ENCODE results near the gene ACVR1B. TPM values are rescaled to one million over a fixed set of nuclear protein-coding genes. Genes with fewer than 3 reads are reported as not detected.

Gene ACVR1B
- total and polyA plus RNA-seq, 3 donors from 2014 or later, result 36.8 to 44.6 (median 37.3) TPM

- 33 to 44% methylated on average over 12 to 13 of the region's 13 CpGs for WGBS, 2 donors
- intact Hi-C loops (cut with DNase I; ENCODE audit: low total_unique reads), result no loop called here
- TF ChIP-seq POLR2A (IDR thresholded peaks at IDR 0.05) (no peak), CTCF (IDR thresholded peaks at IDR 0.05) (no peak)
- H3K4me1 ChIP-seq, result peaks cover 33% of the 10 kb centered on the region
- H3K36me3 ChIP-seq (ENCODE audit: low read depth, missing control alignments), result no peaks in the 10 kb centered on the region
- peak overlapping the region; percentile 78 to 97 for H3K27ac ChIP-seq
- peak overlapping the region; percentile 35 to 49 for H3K4me3 ChIP-seq
- H3K9me3 ChIP-seq, result no peaks in the 10 kb centered on the region
- H3K27me3 ChIP-seq, result no peaks in the 10 kb centered on the region
- no peak for DNase-seq
Observed at GRCh38 chr12:52033446-52034140, 82.1 kb downstream of the ACVR1B start.

GRCh38 chr12:52035190-52035589, 83.7 kb downstream of the ACVR1B start:
- TF ChIP-seq CTCF (IDR thresholded peaks at IDR 0.05) (no peak), POLR2A (IDR thresholded peaks at IDR 0.05) (no peak)
- WGBS, 2 donors, result 84 to 91% methylated on average over 4 of the region's 4 CpGs

GRCh38 chr12:52035926-52036325, 84.4 kb downstream of the ACVR1B start:
- no peaks in the 10 kb centered on the region for H3K9me3 ChIP-seq
- intact Hi-C loops (cut with DNase I; ENCODE audit: low total_unique reads), result no loop called here
- TF ChIP-seq CTCF (IDR thresholded peaks at IDR 0.05) (no peak), POLR2A (IDR thresholded peaks at IDR 0.05) (no peak)
- peak overlapping the region; percentile 87 to 95 for H3K27ac ChIP-seq
- H3K4me3 ChIP-seq, result no peak overlapping the region
- WGBS, 2 donors, result 51 to 56% methylated on average over 2 of the region's 2 CpGs
- H3K27me3 ChIP-seq, result no peaks in the 10 kb centered on the region
- H3K36me3 ChIP-seq (ENCODE audit: low read depth, missing control alignments), result no peaks in the 10 kb centered on the region
- peaks cover 51% of the 10 kb centered on the region for H3K4me1 ChIP-seq
- no peak for DNase-seq

More at GRCh38 chr12:52035190-52035589, 83.7 kb downstream of the ACVR1B start:
- Histone ChIP-seq H3K27ac (peak overlapping the region; percentile 87 to 95), H3K4me1 (peaks cover 47% of the 10 kb centered on the region), H3K36me3 (ENCODE audit: low read depth, missing control alignments) (no peaks in the 10 kb centered on the region), H3K27me3 (no peaks in the 10 kb centered on the region), H3K9me3 (no peaks in the 10 kb centered on the region), H3K4me3 (no peak overlapping the region)
- no peak for DNase-seq
- intact Hi-C loops (cut with DNase I; ENCODE audit: low total_unique reads), result no loop called here

- no peaks in the 10 kb centered on the region for H3K36me3 ChIP-seq (ENCODE audit: low read depth, missing control alignments)
- peaks cover 55% of the 10 kb centered on the region for H3K4me1 ChIP-seq
- peak; percentile 94 for DNase-seq
- H3K4me3 ChIP-seq, result peak overlapping the region in 1 of 2 donors; percentile 27
- TF ChIP-seq CTCF (IDR thresholded peaks at IDR 0.05) (no peak), POLR2A (IDR thresholded peaks at IDR 0.05) (no peak)
- H3K27me3 ChIP-seq, result no peaks in the 10 kb centered on the region
- 7 to 11% methylated on average over 29 to 52 of the region's 53 CpGs for WGBS, 2 donors
- H3K9me3 ChIP-seq, result no peaks in the 10 kb centered on the region
- H3K27ac ChIP-seq, result peak overlapping the region; percentile 87 to 95
- intact Hi-C loops (cut with DNase I; ENCODE audit: low total_unique reads), result no loop called here
Observed at GRCh38 chr12:52036587-52037171, 85.2 kb downstream of the ACVR1B start.
